Ascending aorta (tissue), 2 donors: ENCODE results near the gene LITAF. TPM values are rescaled to one million over a fixed set of nuclear protein-coding genes. Genes with fewer than 3 reads are reported as not detected.
A peak's percentile ranks its signal among the peaks of the same experiment; 100 is the strongest.

Source experiments
- DNase-seq, 2 donors: peaks; one replicate each; pipeline ENCODE4 v3.0.0-alpha.2; 2019; ENCODE audit warnings: low spot score in 2 of 2
- H3K27ac ChIP-seq, 2 donors: fragments of 200-600 bp; sonication (generic); one replicate each; pipeline ENCODE4 v1.5.1; 2016 to 2017; ENCODE audit warnings: mild to moderate bottlenecking in 1 of 2
- H3K27me3 ChIP-seq: fragments of 200-600 bp; sonication (generic); one replicate; pipeline ENCODE4 v1.5.1; 2017
- H3K36me3 ChIP-seq, 2 donors: fragments of 200-600 bp; sonication (generic); one replicate each; pipeline ENCODE4 v1.5.1; 2016
- H3K4me1 ChIP-seq, 2 donors: fragments of 200-600 bp; sonication (generic); one replicate each; pipeline ENCODE4 v1.5.1; 2016 to 2017; ENCODE audit warnings: mild to moderate bottlenecking in 1 of 2
- H3K4me3 ChIP-seq, 2 donors: fragments of 200-600 bp; sonication (generic); one replicate each; pipeline ENCODE4 v1.5.1; 2016 to 2017; ENCODE audit warnings: mild to moderate bottlenecking in 1 of 2
- H3K9me3 ChIP-seq, 2 donors: fragments of 200-600 bp; sonication (generic); one replicate each; pipeline ENCODE4 v1.5.1; 2016
- intact Hi-C: fragments of 100-400 bp; cut with DNase I; formaldehyde crosslinking; loops from one replicate; pipeline ENCODE4 v1.15.1; 2023
- total RNA-seq: library from RNA; depleted of rRNA; stranded (reverse); fragments of >200 nt; gene quantifications from one replicate; pipeline ENCODE4 v1.1.0, GENCODE V29; 2016
- TF ChIP-seq, protein P1 (sequence below), 3 experiments: fragments of 200-600 bp in 2 of 3; fragments of 450-650 bp in 1 of 3; sonication (generic) in 2 of 3; IDR thresholded peaks; one replicate each; pipeline ENCODE4 v1.5.1; 2016 to 2019; ENCODE audit warnings: antibody characterized with exemption in 3 of 3, mild to moderate bottlenecking in 1 of 3, moderate library complexity in 1 of 3

Gene LITAF
- total RNA-seq, 1 donor from 2014 or later, result 40.7 TPM

DNA sequence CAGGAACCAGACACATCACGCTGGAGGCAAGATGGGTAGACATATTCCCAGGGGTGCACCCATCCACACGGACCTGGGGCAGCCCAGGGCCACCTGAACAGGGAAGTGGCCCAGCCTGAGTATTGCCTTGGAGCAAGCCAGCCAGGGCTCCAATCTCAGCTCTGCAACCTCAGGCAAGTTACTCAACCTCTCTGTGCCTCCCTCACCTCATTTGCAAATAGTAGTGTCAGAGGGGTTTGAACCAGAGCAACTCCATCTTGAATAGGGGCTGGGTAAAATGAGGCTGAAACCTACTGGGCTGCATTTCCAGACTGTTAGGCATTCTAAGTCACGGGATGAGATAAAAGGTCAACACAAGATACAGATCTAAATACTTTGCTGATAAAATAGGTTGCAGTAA lies 46.4 kb upstream of the LITAF start:
- TF ChIP-seq, protein P1, sequence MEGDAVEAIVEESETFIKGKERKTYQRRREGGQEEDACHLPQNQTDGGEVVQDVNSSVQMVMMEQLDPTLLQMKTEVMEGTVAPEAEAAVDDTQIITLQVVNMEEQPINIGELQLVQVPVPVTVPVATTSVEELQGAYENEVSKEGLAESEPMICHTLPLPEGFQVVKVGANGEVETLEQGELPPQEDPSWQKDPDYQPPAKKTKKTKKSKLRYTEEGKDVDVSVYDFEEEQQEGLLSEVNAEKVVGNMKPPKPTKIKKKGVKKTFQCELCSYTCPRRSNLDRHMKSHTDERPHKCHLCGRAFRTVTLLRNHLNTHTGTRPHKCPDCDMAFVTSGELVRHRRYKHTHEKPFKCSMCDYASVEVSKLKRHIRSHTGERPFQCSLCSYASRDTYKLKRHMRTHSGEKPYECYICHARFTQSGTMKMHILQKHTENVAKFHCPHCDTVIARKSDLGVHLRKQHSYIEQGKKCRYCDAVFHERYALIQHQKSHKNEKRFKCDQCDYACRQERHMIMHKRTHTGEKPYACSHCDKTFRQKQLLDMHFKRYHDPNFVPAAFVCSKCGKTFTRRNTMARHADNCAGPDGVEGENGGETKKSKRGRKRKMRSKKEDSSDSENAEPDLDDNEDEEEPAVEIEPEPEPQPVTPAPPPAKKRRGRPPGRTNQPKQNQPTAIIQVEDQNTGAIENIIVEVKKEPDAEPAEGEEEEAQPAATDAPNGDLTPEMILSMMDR (IDR thresholded peaks at IDR 0.05), result no peak
- no peak for DNase-seq
- Histone ChIP-seq H3K27me3 (no peaks in the 10 kb centered on the region), H3K36me3 (no peaks in the 10 kb centered on the region), H3K27ac (peak overlapping the region; percentile 58 to 74), H3K9me3 (no peaks in the 10 kb centered on the region), H3K4me1 (peaks cover 6 to 9% of the 10 kb centered on the region in 2 donors), H3K4me3 (no peak overlapping the region)
- intact Hi-C loops, result no loop called here

DNA sequence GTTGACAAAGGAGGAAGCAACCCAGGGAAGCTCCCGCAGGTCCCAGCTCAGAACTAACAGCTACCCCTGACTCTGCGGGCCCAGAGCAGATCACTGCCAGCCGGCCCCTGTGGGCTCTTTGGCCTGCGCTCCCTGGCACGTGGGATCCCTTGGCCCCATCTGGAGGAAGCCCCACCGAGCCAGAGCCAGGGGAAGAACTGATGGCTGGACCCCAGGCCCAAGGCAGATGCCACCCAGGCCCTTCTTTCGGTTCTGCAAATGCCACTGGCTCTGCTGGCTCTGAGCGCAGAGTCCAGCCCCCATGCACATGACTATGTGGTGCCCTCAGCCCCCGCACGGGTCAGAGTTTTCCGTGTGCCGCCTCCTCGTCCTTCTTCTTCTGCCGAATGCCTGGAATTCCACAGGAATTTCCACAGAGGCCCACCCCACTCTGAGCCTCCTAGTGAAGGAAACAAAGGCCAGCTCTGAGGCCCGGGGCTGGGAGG lies 45.8 kb upstream of the LITAF start:
- TF ChIP-seq, protein P1 (IDR thresholded peaks at IDR 0.05), result no peak
- H3K36me3 ChIP-seq, result no peaks in the 10 kb centered on the region
- no peaks in the 10 kb centered on the region for H3K9me3 ChIP-seq
- DNase-seq, result peak in 1 of 2 donors; percentile 83
- H3K4me3 ChIP-seq, result peak overlapping the region in 1 of 2 donors; percentile 12
- peaks cover 6 to 9% of the 10 kb centered on the region in 2 donors for H3K4me1 ChIP-seq
- intact Hi-C loops, result no loop called here
- H3K27ac ChIP-seq, result peak overlapping the region; percentile 58 to 74
- no peaks in the 10 kb centered on the region for H3K27me3 ChIP-seq

DNA sequence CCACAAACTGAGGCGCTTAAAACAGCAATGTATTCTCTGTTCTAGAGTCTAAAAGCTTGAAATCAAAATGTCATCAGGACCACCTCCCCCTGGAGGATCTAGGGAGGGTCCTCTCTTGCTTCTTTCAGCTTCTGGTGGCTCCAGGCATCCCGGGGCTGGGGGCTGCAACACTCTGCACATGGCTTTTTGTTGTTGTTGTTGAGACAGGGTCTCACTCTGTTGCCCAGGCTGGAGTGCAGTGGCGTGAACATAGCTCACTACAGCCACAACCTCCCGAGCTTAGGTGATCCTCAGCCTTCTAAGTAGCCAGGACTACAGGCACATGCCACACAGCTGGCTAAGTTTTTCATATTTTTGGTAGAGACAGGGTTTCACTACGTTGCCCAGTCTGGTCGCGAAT lies 44.5 kb upstream of the LITAF start:
- Histone ChIP-seq H3K27ac (no peak overlapping the region), H3K36me3 (no peaks in the 10 kb centered on the region), H3K27me3 (no peaks in the 10 kb centered on the region), H3K9me3 (no peaks in the 10 kb centered on the region), H3K4me3 (no peak overlapping the region), H3K4me1 (peaks cover 6 to 9% of the 10 kb centered on the region in 2 donors)
- DNase-seq, result no peak
- intact Hi-C loops, result no loop called here
- TF ChIP-seq, protein P1 (IDR thresholded peaks at IDR 0.05), result no peak

DNA sequence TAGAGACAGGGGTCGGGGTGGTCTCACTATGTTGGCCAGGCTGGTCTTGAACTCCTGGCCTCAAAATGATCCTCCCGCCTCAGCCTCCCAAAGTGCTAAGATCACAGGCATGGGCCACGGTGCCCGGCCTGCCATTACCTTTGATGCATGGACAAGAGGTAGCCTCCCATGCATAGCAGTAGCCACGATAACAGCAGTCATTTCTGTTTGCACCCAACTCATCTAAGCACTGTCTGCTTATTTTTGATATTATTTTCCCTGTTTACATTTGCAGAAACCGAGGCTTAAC lies 44.0 kb upstream of the LITAF start:
- Histone ChIP-seq H3K4me3 (no peak overlapping the region), H3K9me3 (no peaks in the 10 kb centered on the region), H3K27me3 (no peaks in the 10 kb centered on the region), H3K36me3 (no peaks in the 10 kb centered on the region), H3K4me1 (peaks cover 6 to 9% of the 10 kb centered on the region in 2 donors), H3K27ac (no peak overlapping the region)
- DNase-seq, result no peak
- TF ChIP-seq, protein P1 (IDR thresholded peaks at IDR 0.05), result no peak
- intact Hi-C loops, result no loop called here

DNA sequence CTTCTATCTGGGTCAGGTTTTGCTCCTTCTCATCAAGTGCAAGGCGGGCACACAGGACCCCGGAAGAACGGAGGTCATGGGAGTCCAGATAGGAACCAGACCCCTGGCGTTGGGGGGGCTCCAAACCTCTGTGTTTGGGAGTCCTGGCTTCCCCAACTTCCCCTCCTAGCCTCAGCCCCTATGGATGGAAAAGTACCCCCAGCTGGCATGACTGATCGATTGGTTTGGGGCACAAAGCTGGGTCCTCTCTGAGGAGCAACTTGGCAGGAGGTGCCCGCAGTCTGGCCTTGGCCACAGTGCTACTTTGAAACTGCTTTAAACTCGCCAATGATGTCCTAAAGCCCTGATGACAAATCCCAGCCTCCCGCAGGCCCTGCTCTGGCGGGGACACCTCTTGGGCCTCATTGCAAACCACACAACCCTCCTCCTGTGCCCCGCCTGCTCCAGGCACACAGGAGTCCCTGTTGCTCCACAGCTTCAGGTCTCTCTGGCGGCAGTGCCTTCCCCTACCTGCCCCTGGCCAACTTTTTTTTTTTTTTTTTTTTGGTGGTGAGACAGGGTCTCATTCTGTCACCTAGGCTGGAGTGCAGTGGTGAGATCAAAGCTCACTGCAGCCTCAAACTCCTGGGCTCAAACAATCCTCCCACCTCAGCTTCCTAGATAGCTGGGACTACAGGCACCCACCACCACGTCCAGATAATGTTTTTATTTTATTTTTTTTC lies 43.5 kb upstream of the LITAF start:
- Histone ChIP-seq H3K4me1 (peaks cover 6 to 9% of the 10 kb centered on the region in 2 donors), H3K27me3 (no peaks in the 10 kb centered on the region), H3K36me3 (no peaks in the 10 kb centered on the region), H3K9me3 (no peaks in the 10 kb centered on the region), H3K4me3 (no peak overlapping the region), H3K27ac (no peak overlapping the region)
- intact Hi-C loops, result no loop called here
- TF ChIP-seq, protein P1 (IDR thresholded peaks at IDR 0.05), result no peak
- no peak for DNase-seq
